ENCODE results near the gene PXDC1.
"Not testable (repeated sequence)": the region's sequence is repeated elsewhere in the genome, so short reads cannot be mapped to it uniquely, and the experiment has no call there.

The PXDC1 gene

DNA sequence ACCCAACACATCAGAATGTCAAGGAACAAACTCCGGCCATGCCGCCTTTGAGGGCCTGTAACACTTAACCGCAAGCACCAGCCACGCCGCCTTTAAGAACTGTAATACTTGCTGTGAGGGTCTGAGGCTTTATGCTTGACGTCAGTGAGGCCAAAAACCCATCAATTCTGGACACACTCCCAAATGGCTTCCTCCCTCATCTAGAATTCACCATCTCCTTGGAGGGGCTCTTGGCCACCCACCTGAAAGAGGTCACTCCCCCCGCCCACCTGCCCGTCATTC lies 10.4 kb upstream of the PXDC1 start:
- H3K4me3 ChIP-seq (ENCODE audit: insufficient read depth, low read depth, low read length): no peak overlapping the region
- H3K36me3 ChIP-seq (ENCODE audit: control insufficient read depth, insufficient read depth, low read length): no peaks in the 10 kb centered on the region
- H3K9me3 ChIP-seq (ENCODE audit: control insufficient read depth, low read length): no peaks in the 10 kb centered on the region
- 90 to 97% methylated on average over 8 of the region's 8 CpGs for WGBS, 2 experiments
- no peaks in the 10 kb centered on the region for H3K27me3 ChIP-seq (ENCODE audit: control insufficient read depth, insufficient read depth, low read length, poor library complexity, severe bottlenecking)
- no peak overlapping the region for H3K27ac ChIP-seq (ENCODE audit: insufficient read depth, low read depth, low read length, poor library complexity, severe bottlenecking)
- no peaks in the 10 kb centered on the region for H3K4me1 ChIP-seq (ENCODE audit: control insufficient read depth, insufficient read depth, low read length)

DNA sequence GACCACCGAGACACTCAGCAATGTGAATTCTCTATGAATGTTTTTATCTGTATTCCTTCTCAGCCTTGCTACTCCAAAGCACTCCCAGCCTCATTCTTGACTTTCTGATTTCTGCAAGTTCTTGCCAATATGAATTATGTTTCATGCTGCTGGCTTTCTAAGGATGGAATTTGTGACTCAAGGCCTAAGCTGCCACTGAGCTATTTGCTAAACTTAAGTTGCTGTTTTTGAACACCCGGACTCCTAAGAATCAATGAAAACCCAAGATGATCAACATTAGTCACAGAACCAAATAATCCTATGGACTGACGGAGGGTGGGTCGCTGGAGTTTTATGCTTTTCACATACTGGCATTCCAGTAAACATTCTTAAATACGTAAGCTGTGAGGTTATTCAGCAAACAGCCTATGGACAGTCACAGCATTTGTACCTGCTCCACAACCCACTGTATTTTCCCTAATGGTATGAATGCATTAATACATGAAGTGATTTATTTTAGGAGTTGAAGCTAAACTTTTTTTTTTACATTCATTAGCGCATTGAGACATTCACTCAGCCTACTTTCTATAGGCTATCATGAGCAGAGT lies 8.2 kb upstream of the PXDC1 start:
- H3K36me3 ChIP-seq (ENCODE audit: control insufficient read depth, insufficient read depth, low read length): no peaks in the 10 kb centered on the region
- H3K9me3 ChIP-seq (ENCODE audit: control insufficient read depth, low read length): no peaks in the 10 kb centered on the region
- no peak overlapping the region for H3K4me3 ChIP-seq (ENCODE audit: insufficient read depth, low read depth, low read length)
- H3K4me1 ChIP-seq (ENCODE audit: control insufficient read depth, insufficient read depth, low read length): peaks cover 10% of the 10 kb centered on the region
- H3K27ac ChIP-seq (ENCODE audit: insufficient read depth, low read depth, low read length, poor library complexity, severe bottlenecking): no peak overlapping the region
- no peaks in the 10 kb centered on the region for H3K27me3 ChIP-seq (ENCODE audit: control insufficient read depth, insufficient read depth, low read length, poor library complexity, severe bottlenecking)
- WGBS, 2 experiments: 93 to 97% methylated on average over 5 to 6 of the region's 6 CpGs

DNA sequence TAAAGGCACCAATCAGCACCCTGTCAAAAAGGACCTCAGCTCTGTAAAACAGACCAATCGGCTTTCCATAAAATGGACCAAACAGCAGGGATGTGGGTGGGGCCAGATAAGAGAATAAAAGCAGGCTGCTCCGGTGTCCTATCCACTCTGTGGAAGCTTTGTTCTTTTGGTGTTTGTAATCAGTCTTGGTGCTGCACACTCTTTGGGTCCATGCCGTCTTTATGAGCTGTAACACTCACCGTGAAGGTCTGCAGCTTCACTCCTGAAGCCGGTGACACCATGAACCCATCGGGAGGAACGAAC lies 7.3 kb upstream of the PXDC1 start:
- no peak overlapping the region for H3K27ac ChIP-seq (ENCODE audit: insufficient read depth, low read depth, low read length, poor library complexity, severe bottlenecking)
- H3K4me3 ChIP-seq (ENCODE audit: insufficient read depth, low read depth, low read length): no peak overlapping the region
- H3K36me3 ChIP-seq (ENCODE audit: control insufficient read depth, insufficient read depth, low read length): no peaks in the 10 kb centered on the region
- H3K27me3 ChIP-seq (ENCODE audit: control insufficient read depth, insufficient read depth, low read length, poor library complexity, severe bottlenecking): peaks cover 7% of the 10 kb centered on the region
- H3K9me3 ChIP-seq (ENCODE audit: control insufficient read depth, low read length): no peaks in the 10 kb centered on the region
- WGBS, 2 experiments: 95% methylated on average over 7 of the region's 7 CpGs
- H3K4me1 ChIP-seq (ENCODE audit: control insufficient read depth, insufficient read depth, low read length): peaks cover 10% of the 10 kb centered on the region

DNA sequence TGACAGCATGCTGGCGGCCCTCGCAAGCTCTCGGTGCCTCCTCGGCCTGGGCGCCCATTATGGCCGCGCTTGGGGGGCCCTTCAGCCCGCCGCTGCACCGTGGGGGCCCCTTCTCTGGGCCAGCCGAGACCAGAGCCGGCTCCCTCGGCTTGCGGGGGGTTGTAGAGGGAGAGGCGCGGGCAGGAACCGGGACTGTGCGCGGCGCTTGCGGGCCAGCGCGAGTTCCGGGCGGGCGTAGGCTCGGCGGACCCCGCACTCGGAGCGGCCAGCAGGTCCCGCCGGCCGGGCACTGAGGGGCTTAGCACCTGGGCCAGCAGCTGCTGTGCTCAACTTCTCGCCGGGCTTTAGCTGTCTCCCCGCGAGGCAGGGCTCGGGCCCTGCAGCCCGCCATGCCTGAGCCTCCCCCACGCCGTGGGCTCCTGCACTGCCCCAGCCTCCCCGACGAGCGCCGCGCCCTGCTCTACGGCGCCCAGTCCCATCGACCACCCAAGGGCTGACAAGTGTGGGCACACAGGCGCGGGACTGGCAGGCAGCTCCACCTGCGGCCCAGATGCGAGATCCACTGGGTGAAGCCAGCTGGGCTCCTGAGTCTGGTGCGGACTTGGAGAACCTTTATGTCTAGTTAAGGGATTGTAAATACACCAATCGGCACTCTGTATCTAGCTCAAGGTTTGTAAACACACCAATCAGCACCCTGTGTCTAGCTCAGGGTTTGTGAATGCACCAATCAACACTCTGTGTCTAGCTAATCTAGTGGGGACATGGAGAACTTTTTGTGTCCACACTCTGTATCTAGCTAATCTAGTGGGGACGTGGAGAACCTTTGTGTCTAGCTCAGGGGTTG lies 6.7 kb upstream of the PXDC1 start:
- not testable (repeated sequence) for H3K27ac ChIP-seq (ENCODE audit: insufficient read depth, low read depth, low read length, poor library complexity, severe bottlenecking); H3K4me3 ChIP-seq (ENCODE audit: insufficient read depth, low read depth, low read length); H3K36me3 ChIP-seq (ENCODE audit: control insufficient read depth, insufficient read depth, low read length); H3K9me3 ChIP-seq (ENCODE audit: control insufficient read depth, low read length)
- peaks cover 13% of the 10 kb centered on the region for H3K27me3 ChIP-seq (ENCODE audit: control insufficient read depth, insufficient read depth, low read length, poor library complexity, severe bottlenecking)
- 96 to 98% methylated on average over 57 of the region's 57 CpGs for WGBS, 2 experiments
- peaks cover 10% of the 10 kb centered on the region for H3K4me1 ChIP-seq (ENCODE audit: control insufficient read depth, insufficient read depth, low read length)

DNA sequence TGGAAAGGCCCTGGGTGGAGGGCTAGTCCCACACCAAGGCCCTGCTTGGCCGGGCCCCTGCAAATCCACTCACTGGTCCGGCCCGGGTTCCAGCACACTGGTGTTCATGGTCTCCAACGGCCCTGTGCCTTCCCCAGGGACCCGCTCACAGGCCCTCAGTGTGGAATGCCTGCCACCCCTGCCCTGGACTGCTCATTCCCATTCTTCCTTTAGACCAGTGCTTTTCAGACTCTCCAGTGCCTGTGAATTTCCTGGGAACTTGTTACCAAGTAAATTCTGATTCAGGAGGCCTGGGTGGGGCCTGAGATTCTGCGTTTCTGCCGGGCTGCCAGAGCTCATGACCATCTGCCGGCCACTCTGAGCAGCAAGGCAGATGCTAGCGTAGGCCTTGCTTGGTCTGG lies 5.7 kb upstream of the PXDC1 start:
- Histone ChIP-seq H3K4me1 (ENCODE audit: control insufficient read depth, insufficient read depth, low read length) (peaks cover 10% of the 10 kb centered on the region), H3K4me3 (ENCODE audit: insufficient read depth, low read depth, low read length) (no peak overlapping the region), H3K27me3 (ENCODE audit: control insufficient read depth, insufficient read depth, low read length, poor library complexity, severe bottlenecking) (peaks cover 23% of the 10 kb centered on the region), H3K36me3 (ENCODE audit: control insufficient read depth, insufficient read depth, low read length) (no peaks in the 10 kb centered on the region), H3K9me3 (ENCODE audit: control insufficient read depth, low read length) (no peaks in the 10 kb centered on the region), H3K27ac (ENCODE audit: insufficient read depth, low read depth, low read length, poor library complexity, severe bottlenecking) (no peak overlapping the region)
- WGBS, 2 experiments: 93 to 96% methylated on average over 9 of the region's 9 CpGs

DNA sequence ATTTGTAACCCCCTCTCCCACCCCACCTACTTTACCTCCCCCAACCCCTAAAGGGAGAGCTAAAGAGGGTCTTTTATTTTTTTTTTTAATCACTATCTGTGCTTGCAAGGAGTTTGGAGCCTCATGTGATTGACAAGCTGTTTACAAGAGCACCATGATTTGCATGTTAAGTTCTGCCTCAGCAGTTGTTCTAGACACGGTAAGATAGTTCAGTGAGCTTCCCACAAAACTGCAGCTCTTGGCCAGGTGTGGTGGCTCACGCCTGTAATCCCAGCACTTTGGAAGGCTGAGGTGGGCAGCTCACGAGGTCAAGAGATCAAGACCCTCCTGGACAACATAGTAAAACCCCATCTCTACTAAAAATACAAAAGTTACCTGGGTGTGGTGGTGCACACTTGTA lies 5.0 kb upstream of the PXDC1 start:
- H3K36me3 ChIP-seq (ENCODE audit: control insufficient read depth, insufficient read depth, low read length): no peaks in the 10 kb centered on the region
- H3K4me1 ChIP-seq (ENCODE audit: control insufficient read depth, insufficient read depth, low read length): peaks cover 10% of the 10 kb centered on the region
- WGBS, 2 experiments: 58% methylated on average over 3 of the region's 3 CpGs
- no peaks in the 10 kb centered on the region for H3K9me3 ChIP-seq (ENCODE audit: control insufficient read depth, low read length)
- H3K27me3 ChIP-seq (ENCODE audit: control insufficient read depth, insufficient read depth, low read length, poor library complexity, severe bottlenecking): peaks cover 29% of the 10 kb centered on the region
- H3K4me3 ChIP-seq (ENCODE audit: insufficient read depth, low read depth, low read length): no peak overlapping the region
- H3K27ac ChIP-seq (ENCODE audit: insufficient read depth, low read depth, low read length, poor library complexity, severe bottlenecking): no peak overlapping the region

DNA sequence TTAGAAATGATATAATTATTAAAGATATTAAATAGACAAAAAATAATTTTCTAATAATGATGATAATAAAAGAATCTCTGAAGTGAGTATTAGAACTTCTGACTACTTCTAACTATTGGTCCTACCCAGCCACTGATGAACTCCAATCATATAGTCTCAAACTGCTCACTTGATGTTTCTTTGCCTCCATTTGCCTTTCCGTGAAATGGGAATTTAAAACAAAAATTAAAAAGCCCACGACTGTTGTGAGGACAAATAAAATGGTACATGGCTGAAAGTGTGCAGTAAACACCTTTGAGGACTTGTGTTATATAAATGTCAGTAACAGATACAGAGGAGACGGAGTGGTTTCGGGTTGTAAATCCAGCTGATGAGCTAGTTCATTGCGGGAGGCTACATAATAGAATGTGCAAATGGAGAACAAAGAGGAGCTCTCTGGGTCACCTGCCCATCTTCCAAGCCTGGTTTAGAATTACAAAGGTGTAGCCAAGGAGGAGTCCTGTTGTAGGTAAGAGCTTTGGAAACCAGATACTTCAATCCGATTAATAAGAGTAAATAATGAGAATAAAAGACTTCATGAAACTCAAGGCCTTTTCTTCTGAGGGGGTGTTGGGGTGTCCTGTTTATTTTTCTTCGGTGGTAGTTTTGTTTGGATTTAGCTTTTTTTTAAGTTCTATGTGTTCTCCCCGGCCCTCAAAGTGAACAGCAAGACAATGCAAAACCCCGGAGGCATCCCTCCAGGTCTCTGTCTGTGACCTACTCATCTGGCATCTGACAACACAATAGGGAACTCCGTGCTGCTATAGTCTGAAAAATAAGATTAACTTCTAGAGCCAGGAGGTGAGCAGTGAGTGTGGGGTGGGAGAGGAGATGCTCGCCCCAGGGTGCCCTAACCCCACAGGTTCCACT lies 4.4 kb upstream of the PXDC1 start:
- no peak overlapping the region for H3K27ac ChIP-seq (ENCODE audit: insufficient read depth, low read depth, low read length, poor library complexity, severe bottlenecking)
- H3K36me3 ChIP-seq (ENCODE audit: control insufficient read depth, insufficient read depth, low read length): no peaks in the 10 kb centered on the region
- H3K27me3 ChIP-seq (ENCODE audit: control insufficient read depth, insufficient read depth, low read length, poor library complexity, severe bottlenecking): peaks cover 36% of the 10 kb centered on the region
- WGBS, 2 experiments: 34 to 40% methylated on average over 9 to 10 of the region's 11 CpGs
- H3K9me3 ChIP-seq (ENCODE audit: control insufficient read depth, low read length): no peaks in the 10 kb centered on the region
- no peak overlapping the region for H3K4me3 ChIP-seq (ENCODE audit: insufficient read depth, low read depth, low read length)
- H3K4me1 ChIP-seq (ENCODE audit: control insufficient read depth, insufficient read depth, low read length): peaks cover 10% of the 10 kb centered on the region

DNA sequence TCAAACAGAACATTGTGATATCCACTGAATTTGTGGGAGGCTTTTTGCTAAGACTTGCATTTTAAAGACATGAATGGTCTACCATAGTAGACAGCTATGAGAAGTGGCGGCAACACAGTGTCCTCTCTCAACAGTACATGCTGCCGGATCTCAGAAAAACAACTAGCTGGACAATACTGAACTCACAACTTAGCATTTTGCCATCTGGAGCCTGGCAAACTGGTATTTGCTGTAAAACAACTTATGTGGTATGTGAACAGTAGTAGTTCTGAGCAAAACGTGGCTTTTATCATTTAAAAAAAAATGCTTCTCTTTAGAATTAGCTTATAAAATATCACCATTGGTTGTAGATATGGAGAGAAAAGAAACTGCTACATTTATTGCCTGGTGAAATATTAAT lies 3.3 kb upstream of the PXDC1 start:
- no peak overlapping the region for H3K27ac ChIP-seq (ENCODE audit: insufficient read depth, low read depth, low read length, poor library complexity, severe bottlenecking)
- H3K4me3 ChIP-seq (ENCODE audit: insufficient read depth, low read depth, low read length): no peak overlapping the region
- 92 to 97% methylated on average over 2 to 3 of the region's 3 CpGs for WGBS, 2 experiments
- no peaks in the 10 kb centered on the region for H3K36me3 ChIP-seq (ENCODE audit: control insufficient read depth, insufficient read depth, low read length)
- peaks cover 47% of the 10 kb centered on the region for H3K27me3 ChIP-seq (ENCODE audit: control insufficient read depth, insufficient read depth, low read length, poor library complexity, severe bottlenecking)
- peaks cover 13% of the 10 kb centered on the region for H3K4me1 ChIP-seq (ENCODE audit: control insufficient read depth, insufficient read depth, low read length)
- no peaks in the 10 kb centered on the region for H3K9me3 ChIP-seq (ENCODE audit: control insufficient read depth, low read length)

DNA sequence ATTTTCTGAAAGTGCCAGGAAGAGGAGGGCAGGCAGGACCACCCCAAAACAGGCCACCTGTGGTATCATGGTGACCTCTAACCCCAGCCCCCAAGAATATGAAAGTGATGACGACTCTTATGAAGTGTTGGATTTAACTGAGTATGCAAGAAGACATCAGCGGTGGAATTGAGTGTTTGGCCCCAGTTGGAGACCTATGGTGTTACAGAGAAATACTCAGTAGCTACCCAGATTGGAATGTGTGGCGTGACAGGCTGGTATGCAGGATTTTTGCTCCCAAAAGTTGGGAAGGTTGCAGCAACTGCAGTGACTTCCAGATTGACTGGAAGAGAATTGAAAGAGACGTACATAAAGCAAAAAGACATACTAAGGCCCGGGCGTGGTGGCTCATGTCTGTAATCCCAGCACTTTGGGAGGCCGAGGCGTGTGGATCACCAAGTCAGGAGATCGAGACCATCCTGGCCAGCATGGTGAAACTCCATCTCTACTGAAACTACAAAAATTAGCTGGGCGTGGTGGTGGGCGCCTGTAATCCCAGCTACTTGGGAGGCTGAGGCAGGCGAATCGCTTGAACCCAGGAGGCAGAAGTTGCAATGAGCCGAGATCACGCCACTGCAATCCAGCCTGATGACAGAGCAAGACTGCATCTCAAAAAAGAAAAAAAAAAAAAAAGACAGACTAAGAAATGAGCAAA lies 2.7 kb upstream of the PXDC1 start:
- H3K36me3 ChIP-seq (ENCODE audit: control insufficient read depth, insufficient read depth, low read length); H3K27ac ChIP-seq (ENCODE audit: insufficient read depth, low read depth, low read length, poor library complexity, severe bottlenecking); H3K9me3 ChIP-seq (ENCODE audit: control insufficient read depth, low read length); H3K4me3 ChIP-seq (ENCODE audit: insufficient read depth, low read depth, low read length): not testable (repeated sequence)
- Histone ChIP-seq H3K4me1 (ENCODE audit: control insufficient read depth, insufficient read depth, low read length) (peaks cover 17% of the 10 kb centered on the region), H3K27me3 (ENCODE audit: control insufficient read depth, insufficient read depth, low read length, poor library complexity, severe bottlenecking) (peaks cover 53% of the 10 kb centered on the region)
- 92% methylated on average over 15 of the region's 15 CpGs for WGBS, 2 experiments

All from ectodermal cell (in vitro differentiated cells).